DND-41 (cell line): ENCODE measurements around the gene TEX11.

Experiments
- EZH2 ChIP-seq: IDR thresholded peaks from 3 replicates; pipeline ENCODE4 v1.6.1; 2012; ENCODE audit warnings: borderline replicate concordance, low read depth, mild to moderate bottlenecking, moderate library complexity, low read length, inconsistent platforms; ENCODE audit not compliant: severe bottlenecking
- TF ChIP-seq, protein P1 (sequence below): IDR thresholded peaks from 2 replicates; pipeline ENCODE4 v1.5.1; 2012; ENCODE audit warnings: borderline replicate concordance, low read length, moderate library complexity, mild to moderate bottlenecking; ENCODE audit not compliant: poor library complexity, severe bottlenecking; ENCODE audit errors: extremely low read depth

- TF ChIP-seq, protein P1, sequence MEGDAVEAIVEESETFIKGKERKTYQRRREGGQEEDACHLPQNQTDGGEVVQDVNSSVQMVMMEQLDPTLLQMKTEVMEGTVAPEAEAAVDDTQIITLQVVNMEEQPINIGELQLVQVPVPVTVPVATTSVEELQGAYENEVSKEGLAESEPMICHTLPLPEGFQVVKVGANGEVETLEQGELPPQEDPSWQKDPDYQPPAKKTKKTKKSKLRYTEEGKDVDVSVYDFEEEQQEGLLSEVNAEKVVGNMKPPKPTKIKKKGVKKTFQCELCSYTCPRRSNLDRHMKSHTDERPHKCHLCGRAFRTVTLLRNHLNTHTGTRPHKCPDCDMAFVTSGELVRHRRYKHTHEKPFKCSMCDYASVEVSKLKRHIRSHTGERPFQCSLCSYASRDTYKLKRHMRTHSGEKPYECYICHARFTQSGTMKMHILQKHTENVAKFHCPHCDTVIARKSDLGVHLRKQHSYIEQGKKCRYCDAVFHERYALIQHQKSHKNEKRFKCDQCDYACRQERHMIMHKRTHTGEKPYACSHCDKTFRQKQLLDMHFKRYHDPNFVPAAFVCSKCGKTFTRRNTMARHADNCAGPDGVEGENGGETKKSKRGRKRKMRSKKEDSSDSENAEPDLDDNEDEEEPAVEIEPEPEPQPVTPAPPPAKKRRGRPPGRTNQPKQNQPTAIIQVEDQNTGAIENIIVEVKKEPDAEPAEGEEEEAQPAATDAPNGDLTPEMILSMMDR: no peak
- TF ChIP-seq EZH2: no peak
Measured at GRCh38 chrX:70755850-70756249, 152.7 kb downstream of the TEX11 start.
